ENCODE measurements around the gene NEFH.

Gene NEFH

DNA sequence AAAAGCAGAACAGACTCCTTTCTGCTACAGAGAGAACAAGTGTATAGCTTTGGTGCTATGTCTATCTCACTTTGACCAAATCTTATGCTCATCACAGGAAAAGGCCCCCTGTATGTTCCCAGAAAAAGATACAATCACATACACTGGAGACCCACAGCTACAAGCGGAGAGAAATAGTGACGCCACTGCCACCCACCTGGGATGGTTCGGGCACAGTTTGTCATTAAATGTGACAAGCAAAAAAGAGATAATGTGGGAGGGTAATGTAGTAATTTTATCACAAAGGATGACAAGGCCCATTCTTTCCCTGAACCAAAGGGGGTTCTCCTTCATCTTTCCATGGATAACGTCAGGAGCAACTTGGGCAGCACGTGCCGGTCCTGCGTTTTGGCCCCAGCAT is 41.5 kb downstream of the NEFH start:
- no peak overlapping the region for H3K14ac ChIP-seq (ENCODE audit: low read length)
- no peak overlapping the region for H3K4me3 ChIP-seq (ENCODE audit: low read depth, low read length)
- no CpG with 5 or more reads among the region's 7 CpGs for WGBS (ENCODE audit: extremely low coverage, insufficient coverage, insufficient read length)

DNA sequence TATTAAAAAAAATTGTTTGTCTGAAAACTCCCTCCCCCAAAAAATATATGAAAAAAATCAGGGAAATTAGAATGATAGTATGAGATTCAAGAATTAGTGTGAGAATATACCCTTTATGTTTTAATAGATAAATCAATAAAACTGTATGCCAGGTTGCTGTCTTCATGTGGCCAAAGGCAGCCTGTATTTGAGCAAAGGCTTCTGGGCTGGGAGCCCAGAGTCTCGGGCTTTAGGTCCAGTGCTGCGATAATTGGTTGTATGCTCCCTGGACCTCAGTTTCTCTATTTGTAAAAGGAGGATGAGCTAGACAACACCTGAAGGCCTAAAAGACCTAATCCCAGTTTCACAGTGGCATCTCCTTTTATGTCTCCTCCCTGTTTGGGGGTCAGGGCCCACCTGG is 43.7 kb downstream of the NEFH start:
- Histone ChIP-seq H2AK5ac (ENCODE audit: low read length) (no peak overlapping the region), H3K9ac (ENCODE audit: low read length) (no peak overlapping the region), H3K79me2 (ENCODE audit: control insufficient read depth, insufficient read depth, low read length, poor library complexity) (no peaks in the 10 kb centered on the region), H2BK12ac (ENCODE audit: low read length) (no peak overlapping the region), H2BK5ac (ENCODE audit: low read depth, low read length, poor library complexity) (no peak overlapping the region), H3K14ac (ENCODE audit: low read length) (no peak overlapping the region), H2AFZ (ENCODE audit: insufficient read depth, low read length, poor library complexity) (no peak overlapping the region), H2BK120ac (ENCODE audit: insufficient read depth, low read length, poor library complexity) (no peak overlapping the region), H3K36me3 (ENCODE audit: control insufficient read depth in 1 of 2, insufficient read depth in 2 of 2, low read length in 2 of 2) (peaks cover 46 to 60% of the 10 kb centered on the region in 2 experiments), H4K91ac (ENCODE audit: low read depth, low read length) (no peak overlapping the region), H3K27me3 (ENCODE audit: insufficient read depth, low read length) (no peaks in the 10 kb centered on the region), H3K18ac (ENCODE audit: low read length) (no peak overlapping the region), H4K8ac (ENCODE audit: low read depth, low read length) (no peak overlapping the region), H3K23ac (ENCODE audit: low read length) (no peak overlapping the region), H3K27ac (ENCODE audit: low read depth, low read length) (no peak overlapping the region), H4K12ac (ENCODE audit: low read depth, low read length) (no peak overlapping the region), H3K4me2 (ENCODE audit: low read length) (no peak overlapping the region), H3K4me3 (ENCODE audit: low read depth, low read length) (no peak overlapping the region), H3K4ac (ENCODE audit: low read depth, low read length) (no peak overlapping the region), H3K79me1 (ENCODE audit: low read length) (no peaks in the 10 kb centered on the region), H3K4me1 (ENCODE audit: control insufficient read depth in 1 of 2, insufficient read depth in 2 of 2, low read length in 2 of 2) (no peaks in the 10 kb centered on the region), H3K9me3 (ENCODE audit: insufficient read depth, low read depth, low read length) (no peaks in the 10 kb centered on the region)
- DNase-seq = no peak
- no CpG with 5 or more reads among the region's 2 CpGs for WGBS (ENCODE audit: extremely low coverage, insufficient coverage, insufficient read length)

More for the DNA sequence above, 41.5 kb downstream of the NEFH start:
- Histone ChIP-seq H3K9ac (ENCODE audit: low read length) (no peak overlapping the region), H2BK5ac (ENCODE audit: low read depth, low read length, poor library complexity) (no peak overlapping the region), H4K91ac (ENCODE audit: low read depth, low read length) (no peak overlapping the region), H3K23ac (ENCODE audit: low read length) (no peak overlapping the region), H3K4me1 (ENCODE audit: control insufficient read depth in 1 of 2, insufficient read depth in 2 of 2, low read length in 2 of 2) (no peaks in the 10 kb centered on the region), H2BK12ac (ENCODE audit: low read length) (no peak overlapping the region), H2BK120ac (ENCODE audit: insufficient read depth, low read length, poor library complexity) (no peak overlapping the region), H3K27ac (ENCODE audit: low read depth, low read length) (no peak overlapping the region), H3K9me3 (ENCODE audit: insufficient read depth, low read depth, low read length) (no peaks in the 10 kb centered on the region), H2AFZ (ENCODE audit: insufficient read depth, low read length, poor library complexity) (no peak overlapping the region), H3K79me1 (ENCODE audit: low read length) (no peaks in the 10 kb centered on the region), H4K8ac (ENCODE audit: low read depth, low read length) (no peak overlapping the region), H3K4me2 (ENCODE audit: low read length) (no peak overlapping the region), H3K27me3 (ENCODE audit: insufficient read depth, low read length) (no peaks in the 10 kb centered on the region), H3K79me2 (ENCODE audit: control insufficient read depth, insufficient read depth, low read length, poor library complexity) (no peaks in the 10 kb centered on the region), H2AK5ac (ENCODE audit: low read length) (no peak overlapping the region), H4K12ac (ENCODE audit: low read depth, low read length) (no peak overlapping the region), H3K36me3 (ENCODE audit: control insufficient read depth in 1 of 2, insufficient read depth in 2 of 2, low read length in 2 of 2) (peaks cover 57 to 68% of the 10 kb centered on the region in 2 experiments), H3K18ac (ENCODE audit: low read length) (no peak overlapping the region), H3K4ac (ENCODE audit: low read depth, low read length) (no peak overlapping the region)
- DNase-seq = no peak

DNA sequence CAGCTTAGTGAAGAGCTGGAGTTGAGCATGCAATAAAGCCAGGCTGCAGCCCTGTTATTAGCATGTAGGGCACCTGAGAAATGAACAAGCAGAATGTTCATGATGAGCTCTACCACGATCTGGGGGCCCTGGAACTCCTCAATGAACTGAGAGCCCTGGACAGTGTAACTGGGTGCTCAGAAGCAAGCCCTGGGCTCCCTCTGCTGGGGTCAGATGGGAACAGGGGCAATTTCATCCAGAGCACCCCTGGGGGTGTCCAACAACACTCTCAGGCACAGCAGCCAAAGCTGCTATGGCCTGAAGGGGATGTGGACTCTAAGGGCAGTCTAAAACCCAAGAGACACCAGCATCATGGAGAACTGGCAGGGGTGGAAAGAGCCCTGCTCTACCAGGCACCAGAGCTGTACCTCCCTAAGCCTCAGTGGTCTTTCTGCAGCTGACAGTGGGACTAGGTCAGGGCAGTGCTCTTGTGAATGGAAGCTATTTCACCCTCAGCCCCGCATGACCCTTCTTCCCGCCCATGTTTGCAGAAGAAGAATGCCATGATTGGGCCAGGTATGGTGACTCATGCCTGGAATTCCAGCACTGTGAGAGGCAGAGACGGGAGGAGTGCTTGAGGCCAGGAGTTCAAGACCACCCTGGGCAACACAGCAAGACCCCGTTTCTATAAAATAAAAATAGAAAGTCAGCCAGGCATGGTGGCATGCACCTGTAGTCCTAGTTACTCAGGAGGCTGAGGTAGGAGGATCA is 44.6 kb downstream of the NEFH start:
- Histone ChIP-seq H3K23ac (ENCODE audit: low read length) (no peak overlapping the region), H2AFZ (ENCODE audit: insufficient read depth, low read length, poor library complexity) (no peak overlapping the region), H3K4ac (ENCODE audit: low read depth, low read length) (no peak overlapping the region), H3K27ac (ENCODE audit: low read depth, low read length) (no peak overlapping the region), H2BK12ac (ENCODE audit: low read length) (no peak overlapping the region), H3K4me2 (ENCODE audit: low read length) (no peak overlapping the region), H4K8ac (ENCODE audit: low read depth, low read length) (no peak overlapping the region), H4K91ac (ENCODE audit: low read depth, low read length) (no peak overlapping the region), H3K18ac (ENCODE audit: low read length) (no peak overlapping the region), H2AK5ac (ENCODE audit: low read length) (no peak overlapping the region), H3K36me3 (ENCODE audit: control insufficient read depth in 1 of 2, insufficient read depth in 2 of 2, low read length in 2 of 2) (peaks cover 42 to 54% of the 10 kb centered on the region in 2 experiments), H2BK120ac (ENCODE audit: insufficient read depth, low read length, poor library complexity) (no peak overlapping the region), H3K14ac (ENCODE audit: low read length) (no peak overlapping the region), H3K79me1 (ENCODE audit: low read length) (no peaks in the 10 kb centered on the region), H3K9ac (ENCODE audit: low read length) (no peak overlapping the region), H3K79me2 (ENCODE audit: control insufficient read depth, insufficient read depth, low read length, poor library complexity) (no peaks in the 10 kb centered on the region), H3K9me3 (ENCODE audit: insufficient read depth, low read depth, low read length) (no peaks in the 10 kb centered on the region), H2BK5ac (ENCODE audit: low read depth, low read length, poor library complexity) (no peak overlapping the region), H3K4me3 (ENCODE audit: low read depth, low read length) (no peak overlapping the region), H3K4me1 (ENCODE audit: control insufficient read depth in 1 of 2, insufficient read depth in 2 of 2, low read length in 2 of 2) (peaks cover 3% of the 10 kb centered on the region in 2 experiments), H3K27me3 (ENCODE audit: insufficient read depth, low read length) (no peaks in the 10 kb centered on the region), H4K12ac (ENCODE audit: low read depth, low read length) (no peak overlapping the region)
- DNase-seq = peak; percentile 54 to 75
- no CpG with 5 or more reads among the region's 5 CpGs for WGBS (ENCODE audit: extremely low coverage, insufficient coverage, insufficient read length)

DNA sequence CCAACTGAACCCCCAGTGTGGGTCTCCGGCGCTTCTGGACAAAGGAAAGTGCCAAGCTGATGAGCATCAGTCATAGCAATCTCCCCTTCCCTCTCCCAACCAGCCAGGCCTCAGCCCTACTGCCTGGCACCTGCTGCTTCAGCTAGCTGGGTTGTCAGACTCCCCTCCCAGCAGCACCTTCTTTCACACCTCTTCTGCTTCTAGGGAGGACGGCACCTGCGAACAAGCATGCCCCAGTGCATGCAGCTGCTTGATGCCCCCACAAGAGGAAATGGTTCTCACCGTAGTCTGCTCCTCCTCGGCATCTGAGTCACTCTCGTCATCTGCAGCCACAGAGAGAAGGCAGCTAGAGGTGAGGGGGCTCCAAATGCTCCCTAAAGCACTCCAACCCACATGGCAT is 48.1 kb downstream of the NEFH start:
- Histone ChIP-seq H2AFZ (ENCODE audit: insufficient read depth, low read length, poor library complexity) (no peak overlapping the region), H2BK120ac (ENCODE audit: insufficient read depth, low read length, poor library complexity) (no peak overlapping the region), H3K4ac (ENCODE audit: low read depth, low read length) (no peak overlapping the region), H3K36me3 (ENCODE audit: control insufficient read depth in 1 of 2, insufficient read depth in 2 of 2, low read length in 2 of 2) (peaks cover 49 to 52% of the 10 kb centered on the region in 2 experiments), H3K27me3 (ENCODE audit: insufficient read depth, low read length) (no peaks in the 10 kb centered on the region), H4K8ac (ENCODE audit: low read depth, low read length) (no peak overlapping the region), H4K91ac (ENCODE audit: low read depth, low read length) (no peak overlapping the region), H2BK5ac (ENCODE audit: low read depth, low read length, poor library complexity) (no peak overlapping the region), H3K9me3 (ENCODE audit: insufficient read depth, low read depth, low read length) (no peaks in the 10 kb centered on the region), H2AK5ac (ENCODE audit: low read length) (no peak overlapping the region), H3K4me3 (ENCODE audit: low read depth, low read length) (no peak overlapping the region), H3K79me1 (ENCODE audit: low read length) (no peaks in the 10 kb centered on the region), H3K14ac (ENCODE audit: low read length) (no peak overlapping the region), H3K79me2 (ENCODE audit: control insufficient read depth, insufficient read depth, low read length, poor library complexity) (no peaks in the 10 kb centered on the region), H4K12ac (ENCODE audit: low read depth, low read length) (no peak overlapping the region), H3K18ac (ENCODE audit: low read length) (no peak overlapping the region), H3K27ac (ENCODE audit: low read depth, low read length) (no peak overlapping the region), H3K23ac (ENCODE audit: low read length) (no peak overlapping the region), H3K9ac (ENCODE audit: low read length) (no peak overlapping the region), H3K4me2 (ENCODE audit: low read length) (no peak overlapping the region), H3K4me1 (ENCODE audit: control insufficient read depth in 1 of 2, insufficient read depth in 2 of 2, low read length in 2 of 2) (peaks cover 3% of the 10 kb centered on the region in 2 experiments), H2BK12ac (ENCODE audit: low read length) (no peak overlapping the region)
- no peak for DNase-seq
- WGBS (ENCODE audit: extremely low coverage, insufficient coverage, insufficient read length) = no CpG with 5 or more reads among the region's 7 CpGs

Measured in trophoblast cell (in vitro differentiated cells and primary cell).